Activated CD8-positive, alpha-beta memory T cell treated with anti-CD3 and anti-CD28 coated beads, Interleukin-2, amount 10 ng/mL, durations not matched to agents 7 days and 5 days (primary cell): ENCODE results near the gene CD177. TPM values are rescaled to one million over a fixed set of nuclear protein-coding genes. Genes with fewer than 3 reads are reported as not detected.

ENCODE experiments used
- ATAC-seq: fragments of 150-1000 bp; cut with Tn5 transposase; one replicate; pipeline ENCODE4 v1.10.0; 2021; ENCODE audit warnings: moderate library complexity
- CTCF ChIA-PET: fragments of 350-600 bp; sonication (Branson Sonifier 250); formaldehyde crosslinking; loops from one replicate; lab custom pipeline; 2021; ENCODE audit warnings: antibody characterized with exemption; lab: Charles Lee
- DNase-seq: peaks from one replicate; pipeline ENCODE4 v3.0.0-alpha.2; 2020
- H3K27ac Mint-ChIP-seq: one replicate; pipeline ENCODE4 v1.8.0; 2021; ENCODE audit warnings: mild to moderate bottlenecking, mixed read lengths
- H3K27me3 Mint-ChIP-seq: one replicate; pipeline ENCODE4 v1.8.0; 2021; ENCODE audit warnings: mixed read lengths
- H3K36me3 Mint-ChIP-seq: one replicate; pipeline ENCODE4 v1.8.0; 2021; ENCODE audit warnings: mild to moderate bottlenecking, mixed read lengths
- H3K4me1 Mint-ChIP-seq: one replicate; pipeline ENCODE4 v1.8.0; 2021; ENCODE audit warnings: mixed read lengths
- H3K4me3 Mint-ChIP-seq: one replicate; pipeline ENCODE4 v1.8.0; 2021; ENCODE audit warnings: mild to moderate bottlenecking, moderate library complexity, mixed read lengths
- H3K9me3 Mint-ChIP-seq: one replicate; pipeline ENCODE4 v1.8.0; 2022; ENCODE audit warnings: low read depth, mixed read lengths
- total RNA-seq, 2 experiments: library from RNA; stranded (reverse); gene quantifications; one replicate each; pipeline ENCODE4 v1.2.3, GENCODE V29; 2021

Gene CD177, protein sequence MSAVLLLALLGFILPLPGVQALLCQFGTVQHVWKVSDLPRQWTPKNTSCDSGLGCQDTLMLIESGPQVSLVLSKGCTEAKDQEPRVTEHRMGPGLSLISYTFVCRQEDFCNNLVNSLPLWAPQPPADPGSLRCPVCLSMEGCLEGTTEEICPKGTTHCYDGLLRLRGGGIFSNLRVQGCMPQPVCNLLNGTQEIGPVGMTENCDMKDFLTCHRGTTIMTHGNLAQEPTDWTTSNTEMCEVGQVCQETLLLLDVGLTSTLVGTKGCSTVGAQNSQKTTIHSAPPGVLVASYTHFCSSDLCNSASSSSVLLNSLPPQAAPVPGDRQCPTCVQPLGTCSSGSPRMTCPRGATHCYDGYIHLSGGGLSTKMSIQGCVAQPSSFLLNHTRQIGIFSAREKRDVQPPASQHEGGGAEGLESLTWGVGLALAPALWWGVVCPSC
- total RNA-seq = not detected

DNA sequence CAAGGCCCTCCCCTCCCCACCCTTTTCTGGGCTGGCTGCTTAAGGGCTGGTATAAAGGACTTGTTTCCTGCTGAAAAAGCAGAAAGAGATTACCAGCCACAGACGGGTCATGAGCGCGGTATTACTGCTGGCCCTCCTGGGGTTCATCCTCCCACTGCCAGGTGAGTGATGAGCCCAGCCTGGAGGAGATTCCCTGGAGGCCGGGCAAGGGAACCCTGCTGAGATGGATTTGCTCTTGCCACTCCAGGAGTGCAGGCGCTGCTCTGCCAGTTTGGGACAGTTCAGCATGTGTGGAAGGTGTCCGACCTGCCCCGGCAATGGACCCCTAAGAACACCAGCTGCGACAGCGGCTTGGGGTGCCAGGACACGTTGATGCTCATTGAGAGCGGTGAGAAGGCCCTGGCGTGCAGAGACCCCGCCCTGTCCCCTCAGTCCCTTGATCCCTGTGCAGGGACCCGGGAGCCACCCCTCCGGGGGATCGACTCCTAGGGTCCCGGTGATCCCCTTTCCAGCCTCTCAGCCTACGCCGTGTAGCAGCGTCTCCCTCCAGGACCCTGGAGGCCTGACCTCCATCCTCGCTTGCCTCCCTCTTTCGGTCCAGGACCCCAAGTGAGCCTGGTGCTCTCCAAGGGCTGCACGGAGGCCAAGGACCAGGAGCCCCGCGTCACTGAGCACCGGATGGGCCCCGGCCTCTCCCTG lies at the start of gene CD177:
Gene CD177, plus strand, starts transcription at position 81 of the 699 bp plus-strand sequence. Its CDS starts 29 bp downstream, at position 110.
- H3K9me3 Mint-ChIP-seq = no peaks in the 10 kb centered on the region
- CTCF ChIA-PET = no interaction called here
- no peak for DNase-seq

DNA sequence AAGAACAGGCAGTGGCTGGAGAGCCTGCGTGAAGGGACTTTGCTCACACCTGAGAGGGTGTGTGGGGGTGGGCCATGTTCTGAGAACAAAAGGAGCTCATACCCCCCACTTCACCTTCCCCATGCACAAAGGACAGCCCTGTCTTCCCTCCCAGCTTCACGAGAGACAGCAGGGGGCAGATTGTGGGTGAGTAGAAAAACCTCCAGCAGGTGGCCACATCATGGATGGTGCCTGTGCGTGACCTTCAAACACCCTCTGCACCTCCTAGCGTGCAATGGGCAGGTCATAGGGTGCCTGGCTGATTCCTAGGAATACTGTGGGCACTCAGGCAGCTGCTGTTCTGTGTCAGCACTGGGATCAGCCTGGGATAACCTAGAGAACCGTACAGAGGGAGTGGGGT lies 47.8 kb upstream of the CD177 start:
- CTCF ChIA-PET = no interaction called here
- Mint-ChIP-seq H3K4me3 (no peak overlapping the region), H3K27me3 (no peaks in the 10 kb centered on the region)

More for the DNA sequence above, at the start of gene CD177:
- no peak within 1 kb of the TSS for H3K27ac Mint-ChIP-seq
- no peak within 1 kb of the TSS for H3K4me3 Mint-ChIP-seq
- H3K4me1 Mint-ChIP-seq = no peaks in the 10 kb centered on the region
- no peaks in the 10 kb centered on the region for H3K36me3 Mint-ChIP-seq
- peaks cover 19% of the 10 kb centered on the region for H3K27me3 Mint-ChIP-seq
- ATAC-seq = no peak

DNA sequence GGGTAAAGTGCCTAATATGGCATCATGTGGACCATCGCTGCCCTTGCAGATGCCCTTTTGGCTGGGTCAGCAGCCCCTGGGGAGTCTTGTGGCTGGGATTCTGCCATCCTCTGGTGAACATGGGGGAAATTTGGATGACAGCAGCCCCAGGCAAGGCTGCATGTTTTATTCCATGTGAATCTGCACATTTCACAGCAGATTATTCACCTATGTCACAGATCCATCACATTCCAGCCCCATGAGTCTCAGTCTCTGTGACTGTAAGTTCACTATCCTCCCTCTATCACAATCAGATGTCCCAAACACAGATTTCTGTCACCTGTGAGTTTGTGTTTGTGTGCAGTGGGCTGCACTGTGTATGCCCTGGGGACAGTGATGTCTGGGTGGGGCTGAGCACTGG lies 47.4 kb upstream of the CD177 start:
- no peak overlapping the region for H3K4me3 Mint-ChIP-seq
- no peaks in the 10 kb centered on the region for H3K9me3 Mint-ChIP-seq
- DNase-seq (no peak), ATAC-seq (no peak)
- H3K27ac Mint-ChIP-seq = no peak overlapping the region
- no peaks in the 10 kb centered on the region for H3K27me3 Mint-ChIP-seq
- H3K4me1 Mint-ChIP-seq = no peaks in the 10 kb centered on the region
- CTCF ChIA-PET = no interaction called here
- H3K36me3 Mint-ChIP-seq = no peaks in the 10 kb centered on the region

More for the DNA sequence above, 47.8 kb upstream of the CD177 start:
- Mint-ChIP-seq H3K9me3 (no peaks in the 10 kb centered on the region), H3K36me3 (no peaks in the 10 kb centered on the region), H3K27ac (no peak overlapping the region), H3K4me1 (no peaks in the 10 kb centered on the region)
- DNase-seq = no peak
- no peak for ATAC-seq

DNA sequence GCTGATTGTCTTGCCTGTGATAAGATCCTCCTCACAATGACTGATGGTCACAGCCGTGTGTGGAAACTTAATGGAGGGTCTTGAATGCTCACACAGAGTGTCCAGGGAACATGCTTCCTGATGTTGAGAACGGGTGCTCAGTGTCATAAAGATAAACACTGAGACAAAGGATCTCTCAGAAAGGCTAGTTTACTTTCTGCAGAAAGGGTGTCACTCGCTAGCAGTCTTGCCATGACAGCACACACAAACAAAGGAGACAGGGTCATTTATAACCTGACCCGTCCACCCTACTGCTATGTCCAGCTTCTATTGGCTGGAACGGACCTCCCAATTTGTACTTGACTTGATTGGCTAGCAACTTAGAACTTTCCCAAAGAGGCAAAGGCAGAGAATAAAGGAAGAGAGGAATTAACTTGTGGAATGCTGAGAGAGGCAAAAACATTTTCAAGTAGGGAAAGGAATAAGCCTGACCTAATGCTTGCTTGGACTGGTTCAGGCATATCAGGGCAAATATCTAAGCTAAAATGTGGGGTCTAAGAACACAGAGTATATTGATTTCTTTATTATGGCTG lies 45.2 kb upstream of the CD177 start:
- H3K27me3 Mint-ChIP-seq = no peaks in the 10 kb centered on the region
- H3K36me3 Mint-ChIP-seq = no peaks in the 10 kb centered on the region
- no peaks in the 10 kb centered on the region for H3K4me1 Mint-ChIP-seq
- H3K9me3 Mint-ChIP-seq = no peaks in the 10 kb centered on the region
- H3K27ac Mint-ChIP-seq = no peak overlapping the region
- CTCF ChIA-PET = no interaction called here
- H3K4me3 Mint-ChIP-seq = no peak overlapping the region
- DNase-seq = no peak
- no peak for ATAC-seq

DNA sequence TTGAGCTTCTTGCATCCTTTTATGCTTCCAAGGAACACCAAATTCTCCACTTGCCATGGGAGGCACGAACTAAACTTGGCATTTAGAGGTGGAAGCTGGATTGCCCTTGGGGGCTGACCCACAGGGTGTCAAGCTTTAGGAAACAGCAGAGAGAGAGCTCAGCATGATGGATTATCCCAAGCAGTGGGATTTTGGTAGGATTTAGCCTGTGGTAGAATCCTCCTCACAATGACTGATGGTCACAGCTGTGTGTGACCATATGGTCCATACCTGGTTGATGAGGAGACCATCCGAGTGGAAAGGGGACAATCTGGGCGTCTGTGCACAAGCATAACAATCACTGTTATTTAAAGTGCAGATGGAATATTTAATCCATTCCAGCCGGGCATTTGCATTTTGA lies 44.0 kb upstream of the CD177 start:
- DNase-seq (no peak), ATAC-seq (no peak)
- CTCF ChIA-PET = no interaction called here
- no peak overlapping the region for H3K27ac Mint-ChIP-seq
- no peaks in the 10 kb centered on the region for H3K36me3 Mint-ChIP-seq
- H3K9me3 Mint-ChIP-seq = no peaks in the 10 kb centered on the region
- no peaks in the 10 kb centered on the region for H3K4me1 Mint-ChIP-seq
- no peaks in the 10 kb centered on the region for H3K27me3 Mint-ChIP-seq
- H3K4me3 Mint-ChIP-seq = no peak overlapping the region

DNA sequence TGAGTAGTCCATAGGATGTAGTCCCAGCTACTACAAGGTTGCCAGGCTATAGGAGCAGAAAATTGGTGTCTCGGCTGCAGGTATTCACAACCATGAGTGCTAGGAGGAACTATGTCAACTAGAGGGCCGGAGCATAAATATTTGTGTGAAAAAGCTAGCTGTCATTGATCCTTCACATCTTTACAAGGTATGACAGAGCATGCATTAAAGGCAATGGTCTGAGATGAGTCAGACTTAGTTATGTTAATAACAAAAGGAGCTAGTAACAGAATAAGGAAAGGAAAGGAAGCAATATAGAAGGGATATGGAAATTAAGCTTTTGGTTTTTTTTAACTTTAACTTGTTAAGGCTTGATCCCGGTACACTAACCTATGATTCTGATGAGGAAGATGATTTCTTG lies 43.3 kb upstream of the CD177 start:
- Mint-ChIP-seq H3K27me3 (no peaks in the 10 kb centered on the region), H3K4me3 (no peak overlapping the region), H3K27ac (no peak overlapping the region), H3K9me3 (no peaks in the 10 kb centered on the region), H3K36me3 (no peaks in the 10 kb centered on the region), H3K4me1 (no peaks in the 10 kb centered on the region)
- CTCF ChIA-PET = no interaction called here
- ATAC-seq (no peak), DNase-seq (no peak)

DNA sequence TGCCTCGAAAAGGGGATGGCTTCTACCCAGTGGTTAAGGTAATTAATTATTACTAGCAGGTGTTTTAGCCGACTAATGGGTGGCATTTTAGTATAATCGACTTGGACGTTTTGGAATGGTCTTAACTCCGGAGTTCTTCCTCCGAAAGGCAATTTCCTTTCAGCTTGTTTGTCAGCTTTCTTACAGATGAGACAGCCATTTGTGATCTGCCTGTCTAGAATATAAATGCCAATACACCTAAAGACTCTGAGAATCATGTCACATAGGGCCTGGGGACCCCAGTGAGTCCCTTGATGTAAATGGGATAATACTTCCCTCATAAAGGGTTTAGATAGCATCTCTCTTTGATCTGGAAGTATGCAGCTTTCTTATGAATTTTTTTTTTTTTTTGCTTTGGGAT lies 42.2 kb upstream of the CD177 start:
- Mint-ChIP-seq H3K36me3 (no peaks in the 10 kb centered on the region), H3K4me3 (no peak overlapping the region), H3K27me3 (no peaks in the 10 kb centered on the region), H3K4me1 (no peaks in the 10 kb centered on the region), H3K9me3 (no peaks in the 10 kb centered on the region), H3K27ac (no peak overlapping the region)
- no peak for DNase-seq
- CTCF ChIA-PET = interaction anchor here (0.7 kb wide), 1 partner anchor 1453 kb away, joined by 3 read pairs; no protein-coding TSS in a partner anchor
- no peak for ATAC-seq

DNA sequence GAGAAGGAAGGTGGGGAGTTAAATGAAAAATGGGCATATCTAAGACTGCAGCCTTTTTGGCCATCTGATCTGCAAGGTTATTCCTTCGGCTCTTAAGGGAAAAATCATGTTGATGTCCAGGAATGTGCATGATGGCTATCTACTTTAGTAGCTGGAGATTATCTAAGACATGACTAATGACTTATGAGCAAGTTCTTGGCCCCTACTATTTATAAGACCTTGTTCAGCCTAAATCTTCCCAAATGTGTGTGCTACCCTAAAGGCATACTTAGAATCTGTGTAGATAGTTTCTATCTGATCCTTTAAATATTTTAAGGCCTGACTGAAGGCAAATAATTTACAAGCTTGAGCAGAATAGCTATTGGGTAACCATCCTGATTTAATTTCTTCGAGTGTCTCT lies 41.8 kb upstream of the CD177 start:
- H3K4me1 Mint-ChIP-seq = no peaks in the 10 kb centered on the region
- DNase-seq = no peak
- no peaks in the 10 kb centered on the region for H3K9me3 Mint-ChIP-seq
- no peak overlapping the region for H3K27ac Mint-ChIP-seq
- CTCF ChIA-PET = interaction anchor here (0.7 kb wide), 1 partner anchor 1454 kb away, joined by 3 read pairs; no protein-coding TSS in a partner anchor
- no peaks in the 10 kb centered on the region for H3K27me3 Mint-ChIP-seq
- H3K36me3 Mint-ChIP-seq = no peaks in the 10 kb centered on the region
- no peak overlapping the region for H3K4me3 Mint-ChIP-seq
- ATAC-seq = no peak

DNA sequence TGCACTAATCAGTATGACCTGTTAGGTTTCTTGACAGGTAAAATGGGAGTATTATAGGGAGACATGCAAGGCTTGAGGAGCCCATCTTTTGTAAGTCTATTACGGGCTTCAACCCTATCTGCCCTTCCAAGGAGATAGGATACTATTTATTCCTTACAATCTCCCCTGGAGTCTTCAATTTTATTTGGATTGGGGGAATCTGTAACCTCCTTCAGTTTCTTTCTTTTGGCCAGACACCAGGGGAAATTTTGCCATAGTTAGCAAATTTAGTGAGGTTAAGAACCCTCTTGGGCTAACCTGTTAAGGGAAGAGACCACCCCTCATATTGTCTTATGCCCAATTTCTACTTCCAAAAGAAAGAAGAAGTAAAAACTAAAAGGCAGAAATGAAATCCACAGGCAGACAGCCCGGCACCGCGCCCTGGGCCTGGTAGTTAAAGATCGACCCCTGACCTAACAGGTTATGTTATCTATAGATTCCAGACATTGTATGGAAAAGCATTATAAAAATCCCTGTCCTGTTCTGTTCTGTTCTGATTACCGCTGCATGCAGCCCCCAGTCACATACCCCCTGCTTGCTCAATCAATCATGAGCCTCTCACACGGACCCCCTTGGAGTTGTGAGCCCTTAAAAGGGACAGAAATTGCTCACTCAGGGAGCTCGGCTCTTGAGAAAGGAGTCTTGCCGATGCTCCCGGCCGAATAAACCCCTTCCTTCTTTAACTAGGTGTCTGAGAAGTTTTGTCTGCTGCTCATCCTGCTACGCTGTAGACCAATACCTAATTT lies 39.6 kb upstream of the CD177 start:
- no peak for ATAC-seq
- CTCF ChIA-PET = no interaction called here
- H3K27me3 Mint-ChIP-seq = no peaks in the 10 kb centered on the region
- no peak overlapping the region for H3K27ac Mint-ChIP-seq
- H3K4me3 Mint-ChIP-seq = no peak overlapping the region
- no peaks in the 10 kb centered on the region for H3K4me1 Mint-ChIP-seq
- no peak for DNase-seq
- no peaks in the 10 kb centered on the region for H3K36me3 Mint-ChIP-seq
- no peaks in the 10 kb centered on the region for H3K9me3 Mint-ChIP-seq

DNA sequence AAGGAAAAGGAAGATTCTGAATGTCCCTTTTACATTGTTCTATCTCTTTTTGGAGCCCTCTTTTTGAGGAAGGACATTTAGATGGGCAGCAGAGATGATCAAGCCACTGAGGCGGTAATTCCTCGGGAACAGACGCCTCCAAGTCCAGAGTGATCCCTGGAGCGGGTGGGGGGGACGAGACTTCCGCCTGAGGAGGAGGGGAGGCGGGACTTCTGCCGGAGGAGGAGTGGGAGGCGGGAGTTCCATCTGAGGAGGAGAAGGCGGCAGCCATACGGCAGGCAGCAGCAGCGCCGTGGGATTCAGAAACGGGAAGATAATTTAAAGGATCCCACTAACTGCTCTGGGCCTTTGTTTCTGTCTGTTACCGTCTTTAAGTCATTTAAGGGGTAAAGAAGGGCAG lies 37.6 kb upstream of the CD177 start:
- Mint-ChIP-seq H3K36me3 (no peaks in the 10 kb centered on the region), H3K9me3 (no peaks in the 10 kb centered on the region), H3K27me3 (peaks cover 3% of the 10 kb centered on the region), H3K4me1 (no peaks in the 10 kb centered on the region), H3K27ac (no peak overlapping the region), H3K4me3 (no peak overlapping the region)
- DNase-seq = no peak
- CTCF ChIA-PET = no interaction called here
- ATAC-seq = no peak

DNA sequence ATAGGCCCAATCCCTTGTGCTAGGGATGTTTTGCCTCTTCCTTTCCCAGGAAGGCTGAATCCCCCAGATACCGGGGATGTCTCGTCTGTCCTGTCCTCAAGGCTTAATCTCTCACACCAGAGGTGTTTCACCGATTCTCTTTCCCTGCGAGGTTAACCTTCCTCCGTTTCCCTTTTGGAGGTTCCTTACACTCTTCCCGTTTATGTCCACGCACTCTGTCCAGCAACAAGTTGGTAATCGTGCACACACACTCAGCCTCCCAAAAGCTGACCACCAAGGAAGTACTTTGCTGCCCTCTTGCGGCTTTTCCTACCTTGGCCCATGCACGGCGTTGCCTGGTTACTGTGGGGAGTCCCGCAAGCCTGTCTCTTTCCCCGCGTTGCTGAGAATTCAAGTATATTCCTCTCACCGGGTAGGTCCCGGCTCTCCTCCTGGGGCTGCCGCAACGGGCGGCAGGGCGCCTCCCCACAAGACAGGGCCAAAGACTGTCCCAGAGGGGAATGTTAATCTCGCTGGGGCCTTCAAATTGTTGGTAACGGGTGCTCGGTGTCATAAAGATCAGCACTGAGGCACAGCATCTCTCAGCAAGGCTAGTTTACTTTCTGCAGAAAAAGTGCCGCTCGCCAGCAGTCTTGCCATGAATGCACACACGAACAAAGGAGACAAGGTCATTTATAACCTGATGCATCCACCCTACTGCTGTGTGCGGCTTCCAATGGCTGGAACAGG lies 36.7 kb upstream of the CD177 start:
- no peaks in the 10 kb centered on the region for H3K4me1 Mint-ChIP-seq

DNA sequence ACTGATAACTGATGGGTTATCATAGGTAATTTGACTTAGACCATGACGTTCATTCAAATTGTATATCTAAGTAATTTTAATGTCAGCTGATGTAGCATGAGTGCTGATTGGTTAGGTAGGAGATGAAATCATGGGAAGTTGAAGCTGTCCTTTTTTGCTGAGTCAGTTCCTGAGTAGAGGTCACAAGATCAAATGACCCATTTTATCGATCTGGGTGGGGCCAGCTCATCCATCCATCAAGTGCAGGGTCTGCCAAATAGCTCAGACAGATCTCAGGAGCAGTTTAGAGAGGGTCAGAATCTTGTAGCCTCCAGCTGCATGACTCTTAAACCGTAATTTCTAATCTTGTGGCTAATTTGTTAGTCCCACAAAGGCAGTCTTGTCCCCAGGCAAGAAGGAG lies 35.3 kb upstream of the CD177 start:
- CTCF ChIA-PET = no interaction called here
- H3K4me3 Mint-ChIP-seq = no peak overlapping the region
- ATAC-seq = no peak
- no peaks in the 10 kb centered on the region for H3K4me1 Mint-ChIP-seq
- no peak for DNase-seq
- H3K36me3 Mint-ChIP-seq = no peaks in the 10 kb centered on the region
- H3K27ac Mint-ChIP-seq = no peak overlapping the region
- H3K27me3 Mint-ChIP-seq = peaks cover 3% of the 10 kb centered on the region
- no peaks in the 10 kb centered on the region for H3K9me3 Mint-ChIP-seq

More for the DNA sequence above, 36.7 kb upstream of the CD177 start:
- Mint-ChIP-seq H3K27ac (no peak overlapping the region), H3K36me3 (no peaks in the 10 kb centered on the region), H3K27me3 (peaks cover 3% of the 10 kb centered on the region), H3K4me3 (no peak overlapping the region), H3K9me3 (no peaks in the 10 kb centered on the region)
- CTCF ChIA-PET = no interaction called here
- no peak for ATAC-seq
- DNase-seq = no peak
